Measurements from ENCODE around the gene MAN1A1. TPM values are rescaled to one million over a fixed set of nuclear protein-coding genes. Genes with fewer than 3 reads are reported as not detected.

The MAN1A1 gene
- total RNA-seq, 1 donor = 79.6 TPM

- no peak for TF ChIP-seq CTCF (IDR thresholded peaks at IDR 0.05; ENCODE audit: extremely low read depth, low read depth, low read length)
- no peaks in the 10 kb centered on the region for H3K27me3 ChIP-seq (ENCODE audit: insufficient read depth, low read length)
- H3K4me1 ChIP-seq (ENCODE audit: insufficient read depth, low read length) = no peaks in the 10 kb centered on the region
- H3K79me2 ChIP-seq (ENCODE audit: insufficient read depth, low read length) = no peaks in the 10 kb centered on the region
- no peaks in the 10 kb centered on the region for H3K36me3 ChIP-seq (ENCODE audit: insufficient read depth, low read length)
- H3K4me2 ChIP-seq (ENCODE audit: insufficient read depth, low read length) = no peak overlapping the region
- DNase-seq (ENCODE audit: insufficient read length, low spot score, missing footprints) = no peak
- no peaks in the 10 kb centered on the region for H4K20me1 ChIP-seq (ENCODE audit: insufficient read depth, low read length)
- H3K9me3 ChIP-seq (ENCODE audit: low read depth, low read length) = no peaks in the 10 kb centered on the region
- H3K4me3 ChIP-seq (ENCODE audit: insufficient read depth, low read length) = no peak overlapping the region
- no peak overlapping the region for H3K27ac ChIP-seq (ENCODE audit: low read depth, low read length)
- no peak overlapping the region for H2AFZ ChIP-seq (ENCODE audit: low read length)
Observed at GRCh38 chr6:119259027-119259426, 90.5 kb downstream of the MAN1A1 start.

GRCh38 chr6:119257726-119258125 is 91.8 kb downstream of the MAN1A1 start:
- no peaks in the 10 kb centered on the region for H3K27me3 ChIP-seq (ENCODE audit: insufficient read depth, low read length)
- DNase-seq (ENCODE audit: insufficient read length, low spot score, missing footprints) = no peak
- H3K4me1 ChIP-seq (ENCODE audit: insufficient read depth, low read length) = no peaks in the 10 kb centered on the region
- H3K27ac ChIP-seq (ENCODE audit: low read depth, low read length) = no peak overlapping the region
- H3K79me2 ChIP-seq (ENCODE audit: insufficient read depth, low read length) = no peaks in the 10 kb centered on the region
- H3K36me3 ChIP-seq (ENCODE audit: insufficient read depth, low read length) = no peaks in the 10 kb centered on the region
- H3K4me3 ChIP-seq (ENCODE audit: insufficient read depth, low read length) = no peak overlapping the region
- H3K4me2 ChIP-seq (ENCODE audit: insufficient read depth, low read length) = no peak overlapping the region
- no peak for TF ChIP-seq CTCF (IDR thresholded peaks at IDR 0.05; ENCODE audit: extremely low read depth, low read depth, low read length)
- no peaks in the 10 kb centered on the region for H3K9me3 ChIP-seq (ENCODE audit: low read depth, low read length)
- no peaks in the 10 kb centered on the region for H4K20me1 ChIP-seq (ENCODE audit: insufficient read depth, low read length)
- H2AFZ ChIP-seq (ENCODE audit: low read length) = no peak overlapping the region

- no peak overlapping the region for H3K4me2 ChIP-seq (ENCODE audit: insufficient read depth, low read length)
- no peak overlapping the region for H2AFZ ChIP-seq (ENCODE audit: low read length)
- no peaks in the 10 kb centered on the region for H3K79me2 ChIP-seq (ENCODE audit: insufficient read depth, low read length)
- no peaks in the 10 kb centered on the region for H3K36me3 ChIP-seq (ENCODE audit: insufficient read depth, low read length)
- no peak overlapping the region for H3K27ac ChIP-seq (ENCODE audit: low read depth, low read length)
- no peaks in the 10 kb centered on the region for H3K4me1 ChIP-seq (ENCODE audit: insufficient read depth, low read length)
- TF ChIP-seq CTCF (IDR thresholded peaks at IDR 0.05; ENCODE audit: extremely low read depth, low read depth, low read length) = no peak
- no peaks in the 10 kb centered on the region for H3K27me3 ChIP-seq (ENCODE audit: insufficient read depth, low read length)
- H3K4me3 ChIP-seq (ENCODE audit: insufficient read depth, low read length) = no peak overlapping the region
- no peak for DNase-seq (ENCODE audit: insufficient read length, low spot score, missing footprints)
- no peaks in the 10 kb centered on the region for H4K20me1 ChIP-seq (ENCODE audit: insufficient read depth, low read length)
- H3K9me3 ChIP-seq (ENCODE audit: low read depth, low read length) = no peaks in the 10 kb centered on the region
Observed at GRCh38 chr6:119256978-119257462, 92.5 kb downstream of the MAN1A1 start.

GRCh38 chr6:119256392-119256791 is 93.2 kb downstream of the MAN1A1 start:
- H3K9me3 ChIP-seq (ENCODE audit: low read depth, low read length) = no peaks in the 10 kb centered on the region
- H3K4me1 ChIP-seq (ENCODE audit: insufficient read depth, low read length) = no peaks in the 10 kb centered on the region
- TF ChIP-seq CTCF (IDR thresholded peaks at IDR 0.05; ENCODE audit: extremely low read depth, low read depth, low read length) = no peak
- no peaks in the 10 kb centered on the region for H4K20me1 ChIP-seq (ENCODE audit: insufficient read depth, low read length)
- no peak overlapping the region for H2AFZ ChIP-seq (ENCODE audit: low read length)
- H3K36me3 ChIP-seq (ENCODE audit: insufficient read depth, low read length) = no peaks in the 10 kb centered on the region
- no peak overlapping the region for H3K4me3 ChIP-seq (ENCODE audit: insufficient read depth, low read length)
- H3K27ac ChIP-seq (ENCODE audit: low read depth, low read length) = no peak overlapping the region
- no peak overlapping the region for H3K4me2 ChIP-seq (ENCODE audit: insufficient read depth, low read length)
- DNase-seq (ENCODE audit: insufficient read length, low spot score, missing footprints) = no peak
- H3K27me3 ChIP-seq (ENCODE audit: insufficient read depth, low read length) = no peaks in the 10 kb centered on the region
- H3K79me2 ChIP-seq (ENCODE audit: insufficient read depth, low read length) = no peaks in the 10 kb centered on the region
